CD4-positive, alpha-beta T cell treated with Interferon alpha-2 for 1 hour (primary cell): ENCODE results near the gene CAP2.
"Not testable (repeated sequence)": the region's sequence is repeated elsewhere in the genome, so short reads cannot be mapped to it uniquely, and the experiment has no call there.

ENCODE experiments used
- DNase-seq, 2 donors: peaks; one replicate each; pipeline ENCODE4 v3.0.0-alpha.2; 2020 to 2022

Gene CAP2

DNA sequence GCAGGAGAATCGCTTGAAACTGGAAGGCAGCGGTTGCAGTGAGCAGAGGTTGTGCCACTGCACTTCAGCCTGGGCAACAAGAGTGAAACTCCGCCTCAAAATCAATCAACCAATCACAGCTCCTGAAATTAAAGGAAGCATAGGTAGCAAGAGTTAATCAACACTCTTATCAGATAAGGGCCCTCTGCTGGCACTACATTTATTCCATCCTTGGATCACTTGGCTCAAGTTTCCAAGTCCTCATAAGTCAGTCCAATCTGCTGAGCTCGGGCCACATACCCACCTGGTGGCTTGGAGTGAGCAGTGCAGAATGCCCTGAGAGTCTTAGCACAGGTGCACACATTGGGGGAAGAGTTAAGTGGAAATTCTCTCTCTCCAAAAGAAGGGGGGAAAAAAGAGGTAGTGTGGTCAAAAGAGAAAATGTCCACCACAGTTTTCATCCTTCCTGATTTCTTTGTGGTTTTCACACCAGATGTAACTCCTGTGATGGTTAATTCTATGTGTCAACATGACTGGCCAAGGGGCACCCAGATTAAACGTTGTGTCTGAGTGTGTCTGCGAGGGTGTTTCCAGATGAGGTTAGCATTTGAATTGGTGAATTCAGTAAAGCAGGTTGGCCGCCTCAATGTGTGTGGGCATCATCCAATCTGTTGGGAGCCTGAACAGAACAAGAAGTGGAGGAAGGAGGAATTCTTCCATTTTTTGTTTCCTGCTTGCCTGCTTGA is 192.5 kb downstream of the CAP2 start:
- DNase-seq = no peak

DNA sequence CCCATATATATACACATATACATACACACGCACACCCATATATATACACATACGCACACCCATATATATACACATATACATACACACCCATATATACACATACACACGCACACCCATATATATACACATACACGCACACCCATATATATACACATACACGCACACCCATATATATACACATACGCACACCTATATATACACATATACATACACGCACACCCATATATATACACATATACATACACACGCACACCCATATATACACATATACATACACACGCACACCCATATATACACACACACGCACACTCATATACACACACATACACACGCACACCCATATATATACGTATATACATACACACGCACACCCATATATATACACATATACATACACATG is 193.2 kb downstream of the CAP2 start:
- DNase-seq = not testable (repeated sequence)

DNA sequence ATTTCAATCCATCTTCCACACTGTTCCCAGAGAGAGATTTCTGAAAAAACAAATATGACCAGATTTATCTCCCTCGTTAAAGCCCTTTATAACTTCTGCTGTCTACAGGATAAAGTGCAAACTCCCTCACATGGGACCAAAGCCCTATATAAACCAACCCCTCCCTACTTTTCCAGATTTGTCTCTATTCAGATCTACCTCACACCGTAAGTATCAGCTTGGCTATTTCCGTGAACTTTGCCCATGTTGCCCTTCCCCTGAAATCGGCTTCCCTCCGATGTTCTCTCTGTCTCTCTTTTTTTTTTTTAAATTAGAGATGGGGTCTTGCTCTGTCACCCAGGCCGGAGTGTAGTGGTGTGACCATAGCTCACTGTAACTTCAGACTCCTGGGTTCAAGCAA is 194.6 kb downstream of the CAP2 start:
- DNase-seq = no peak

GRCh38 chr6:17589406-17590096 is 196.2 kb downstream of the CAP2 start:
- no peak for DNase-seq

DNA sequence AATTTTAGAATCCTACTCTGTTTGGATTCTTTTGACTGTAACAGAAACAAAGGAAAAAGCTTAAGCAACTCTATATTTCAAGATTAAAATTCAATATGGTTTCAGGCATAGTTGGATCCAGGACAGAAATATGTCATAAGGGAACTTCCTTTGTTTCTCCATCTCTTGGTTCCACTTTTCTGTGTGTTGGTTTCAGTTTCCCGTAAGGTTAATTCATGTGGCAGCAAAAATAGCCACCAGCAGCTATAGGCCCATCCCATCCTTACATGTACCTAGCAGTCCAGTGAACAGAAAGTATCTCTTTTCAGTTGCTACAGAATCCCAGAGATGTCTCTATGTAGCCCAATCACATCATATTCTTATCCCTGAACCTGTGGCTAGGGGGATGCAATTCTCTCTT is 197.9 kb downstream of the CAP2 start:
- DNase-seq = peak; percentile 36 to 46

- DNase-seq = no peak
Observed at GRCh38 chr6:17593246-17593645, 199.9 kb downstream of the CAP2 start.

- no peak for DNase-seq
Observed at GRCh38 chr6:17596085-17596484, 202.7 kb downstream of the CAP2 start.

GRCh38 chr6:17599877-17600526 is 206.6 kb downstream of the CAP2 start, which contains the start of gene FAM8A1:
FAM8A1 (plus strand) TSS chr6:17600302; CDS start chr6:17600410, 108 bp downstream.
- peak; percentile 94 for DNase-seq

DNA sequence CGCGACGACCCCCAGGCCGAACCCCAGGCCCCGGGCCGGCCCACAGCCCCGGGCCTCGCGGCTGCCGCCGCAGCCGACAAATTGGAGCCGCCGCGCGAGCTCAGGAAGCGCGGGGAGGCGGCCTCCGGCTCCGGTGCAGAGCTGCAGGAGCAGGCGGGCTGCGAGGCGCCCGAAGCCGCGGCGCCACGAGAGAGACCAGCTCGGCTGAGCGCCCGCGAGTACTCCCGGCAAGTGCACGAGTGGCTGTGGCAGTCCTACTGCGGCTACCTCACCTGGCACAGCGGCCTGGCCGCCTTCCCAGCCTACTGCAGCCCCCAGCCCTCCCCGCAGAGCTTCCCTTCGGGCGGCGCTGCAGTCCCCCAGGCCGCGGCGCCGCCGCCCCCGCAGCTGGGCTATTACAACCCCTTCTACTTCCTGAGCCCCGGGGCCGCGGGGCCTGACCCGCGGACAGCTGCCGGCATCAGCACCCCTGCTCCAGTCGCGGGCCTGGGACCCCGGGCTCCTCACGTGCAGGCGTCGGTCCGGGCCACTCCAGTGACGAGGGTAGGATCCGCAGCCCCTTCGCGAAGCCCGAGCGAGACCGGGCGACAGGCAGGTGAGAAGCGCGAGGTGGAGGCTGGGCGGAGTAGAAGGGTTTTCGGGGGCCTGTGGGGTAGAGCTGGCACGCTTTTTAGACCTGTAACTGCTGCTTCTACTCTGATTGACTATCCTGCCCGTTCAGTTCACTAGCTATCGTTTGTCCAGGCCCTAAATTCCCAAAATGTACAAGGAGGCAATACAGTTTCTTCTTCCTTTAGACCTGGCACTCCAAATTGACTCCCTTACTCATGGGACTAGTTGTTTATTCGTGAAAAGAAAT is 207.4 kb downstream of the CAP2 start:
- DNase-seq = peak; percentile 32 to 40

DNA sequence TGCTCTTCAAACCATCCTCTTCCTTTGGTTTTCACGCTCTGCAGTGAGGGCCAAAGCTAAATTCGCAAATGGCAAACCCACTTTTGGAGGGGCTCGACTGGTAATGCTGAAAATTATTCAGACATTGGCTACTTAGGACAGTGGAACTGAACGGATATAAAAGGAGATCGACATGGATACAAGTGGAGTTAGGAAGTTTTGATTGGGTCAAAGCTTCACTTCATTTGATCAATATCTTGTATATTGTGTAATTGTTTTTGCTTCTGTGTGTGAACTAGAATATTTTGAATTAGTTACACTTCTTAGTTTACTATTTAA is 207.9 kb downstream of the CAP2 start:
- no peak for DNase-seq

DNA sequence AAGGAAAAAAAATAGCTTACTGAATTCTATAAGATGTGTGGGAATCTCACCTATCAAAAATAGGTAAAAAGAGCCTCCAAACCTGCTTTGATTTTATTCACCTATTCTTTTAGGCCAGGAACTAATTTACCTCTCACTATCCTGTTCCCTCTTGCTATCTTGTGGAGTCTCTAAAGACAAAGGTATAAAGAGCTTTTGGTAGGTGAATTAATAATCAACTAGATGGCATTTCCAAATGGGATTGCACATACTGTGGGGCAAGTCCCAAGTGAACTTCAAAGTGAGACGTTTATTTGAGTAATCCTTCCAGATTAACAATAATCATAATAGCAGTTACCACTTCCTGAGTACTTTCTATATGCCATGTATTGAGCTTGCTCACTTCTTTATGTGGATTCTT is 209.5 kb downstream of the CAP2 start:
- no peak for DNase-seq

DNA sequence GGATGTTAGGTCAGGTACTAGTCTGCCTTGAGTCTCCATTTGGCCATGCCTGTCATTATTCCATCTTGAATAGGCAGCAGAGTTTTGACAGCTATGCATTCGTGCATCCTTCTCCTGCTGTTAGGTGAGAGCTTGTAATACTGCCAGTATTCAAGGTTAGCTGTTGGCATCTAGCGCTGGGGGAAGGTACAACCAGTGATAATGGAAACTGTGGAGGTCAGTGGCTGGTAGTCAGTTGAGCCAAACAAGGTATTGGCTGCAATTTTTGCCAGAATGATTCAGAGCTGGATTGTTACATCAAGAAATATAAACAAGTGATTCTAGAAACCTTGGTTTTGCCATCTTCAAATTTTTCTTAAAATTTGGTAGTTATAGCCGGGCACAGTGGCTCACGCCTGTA is 213.2 kb downstream of the CAP2 start:
- DNase-seq = no peak
